Muscle of leg (tissue), 11 donors: ENCODE measurements around the gene LRP8. TPM values are rescaled to one million over a fixed set of nuclear protein-coding genes. Genes with fewer than 3 reads are reported as not detected.

Experiments
- DNase-seq: peaks from one replicate; pipeline ENCODE4 v3.0.0; 2013
- H3K27ac ChIP-seq: one replicate; pipeline ENCODE4 v1.5.1; 2013; ENCODE audit warnings: mild to moderate bottlenecking, low read length, control low read depth
- H3K27me3 ChIP-seq: one replicate; pipeline ENCODE4 v1.6.1; 2013; ENCODE audit warnings: low read length; ENCODE audit not compliant: control insufficient read depth, insufficient read depth
- H3K36me3 ChIP-seq: one replicate; pipeline ENCODE4 v1.6.1; 2013; ENCODE audit warnings: low read length; ENCODE audit not compliant: control insufficient read depth, insufficient read depth
- H3K4me1 ChIP-seq: one replicate; pipeline ENCODE4 v1.6.1; 2013; ENCODE audit warnings: low read length; ENCODE audit not compliant: control insufficient read depth, insufficient read depth
- H3K4me3 ChIP-seq: one replicate; pipeline ENCODE4 v1.5.1; 2013; ENCODE audit warnings: low read length, control low read depth
- H3K9me3 ChIP-seq: replicated peaks from 2 replicates; pipeline ENCODE4 v1.6.1; 2013; ENCODE audit warnings: low read depth, low read length; ENCODE audit not compliant: control insufficient read depth
- WGBS: methylation state at CpG from one replicate; pipeline ENCODE4 v1.1.5; 2013; ENCODE audit warnings: missing lambda C conversion rate; ENCODE audit not compliant: insufficient coverage; 5-methylcytosine and 5-hydroxymethylcytosine counted together
- polyA plus RNA-seq, 8 donors: library from polyadenylated mRNA; unstranded; fragments of 120-200 nt; gene quantifications; one replicate each; pipeline versions ENCODE4 v1.2.1 to v1.2.3, GENCODE V29; 2013; ENCODE audit warnings: inconsistent platforms in 1 of 8, low replicate concordance in 1 of 8; ENCODE audit not compliant: insufficient read length in 8 of 8, insufficient read depth in 1 of 8
- total RNA-seq: library from RNA; stranded (reverse); fragments of 120-200 nt; gene quantifications from one replicate; pipeline ENCODE4 v1.2.4, GENCODE V29; 2013

LRP8 gene
- total and polyA plus RNA-seq, 9 donors, result 2.8 to 6.9 (median 4.2) TPM

DNA sequence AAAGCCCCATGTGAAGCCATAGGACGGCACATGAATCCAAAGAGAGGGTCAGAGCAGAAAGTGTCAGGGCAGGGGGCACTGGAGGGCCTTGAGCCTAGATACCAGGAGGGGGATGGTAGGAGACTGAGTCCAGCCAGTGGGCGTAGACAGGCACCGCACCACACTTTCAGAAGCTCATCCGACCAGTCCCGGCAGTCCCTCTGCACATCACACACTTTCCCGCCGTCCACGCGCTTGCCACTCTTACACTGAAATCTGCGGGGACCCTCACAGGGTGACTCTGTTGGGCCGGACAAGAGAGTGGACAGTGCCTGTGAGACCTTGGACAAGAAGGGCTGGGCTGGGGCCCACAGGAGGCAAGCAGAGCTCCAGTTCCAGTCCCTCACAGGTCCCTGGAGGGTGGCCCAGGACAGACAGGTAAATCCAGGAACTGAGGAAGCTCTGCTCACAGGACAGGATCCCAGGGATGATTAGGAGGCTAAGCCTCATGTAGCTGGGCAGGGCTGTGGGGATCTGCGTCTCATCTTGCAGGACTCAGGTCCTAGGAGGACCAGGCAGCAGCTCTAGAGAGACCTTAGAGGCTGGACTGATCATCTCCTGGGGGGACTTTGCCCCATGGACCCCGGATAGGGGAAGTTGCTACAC is 53.2 kb downstream of the LRP8 start:
- 90% methylated on average over 6 of the region's 13 CpGs for WGBS
- H3K4me3 ChIP-seq, result no peak overlapping the region
- no peak for DNase-seq
- no peaks in the 10 kb centered on the region for H3K4me1 ChIP-seq
- H3K27ac ChIP-seq, result no peak overlapping the region
- H3K27me3 ChIP-seq, result no peaks in the 10 kb centered on the region
- no peaks in the 10 kb centered on the region for H3K36me3 ChIP-seq
- H3K9me3 ChIP-seq, result no peaks in the 10 kb centered on the region

DNA sequence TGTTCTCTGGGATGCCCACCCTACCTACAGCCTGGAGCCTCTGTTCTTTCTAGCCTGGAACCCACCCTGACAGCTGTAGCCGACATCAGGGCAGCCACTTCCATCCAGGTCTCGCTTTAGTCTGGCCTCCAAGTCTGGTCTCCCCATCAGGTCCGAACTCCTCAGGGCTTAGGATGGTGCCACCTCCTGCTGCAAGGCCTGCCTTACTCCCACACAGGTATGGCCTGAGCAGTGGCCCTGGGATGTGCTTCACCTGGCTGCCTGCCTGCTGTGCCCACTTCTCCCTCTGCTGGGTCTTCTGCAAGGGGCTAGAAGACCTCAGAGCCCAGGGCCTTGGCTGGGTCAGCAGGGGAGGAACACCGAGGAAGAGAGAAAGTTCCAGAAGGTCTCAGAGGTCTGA is 53.8 kb downstream of the LRP8 start:
- Histone ChIP-seq H3K27me3 (no peaks in the 10 kb centered on the region), H3K27ac (no peak overlapping the region), H3K4me1 (no peaks in the 10 kb centered on the region), H3K4me3 (no peak overlapping the region), H3K36me3 (no peaks in the 10 kb centered on the region), H3K9me3 (no peaks in the 10 kb centered on the region)
- DNase-seq, result no peak
- 92% methylated on average over 4 of the region's 4 CpGs for WGBS

DNA sequence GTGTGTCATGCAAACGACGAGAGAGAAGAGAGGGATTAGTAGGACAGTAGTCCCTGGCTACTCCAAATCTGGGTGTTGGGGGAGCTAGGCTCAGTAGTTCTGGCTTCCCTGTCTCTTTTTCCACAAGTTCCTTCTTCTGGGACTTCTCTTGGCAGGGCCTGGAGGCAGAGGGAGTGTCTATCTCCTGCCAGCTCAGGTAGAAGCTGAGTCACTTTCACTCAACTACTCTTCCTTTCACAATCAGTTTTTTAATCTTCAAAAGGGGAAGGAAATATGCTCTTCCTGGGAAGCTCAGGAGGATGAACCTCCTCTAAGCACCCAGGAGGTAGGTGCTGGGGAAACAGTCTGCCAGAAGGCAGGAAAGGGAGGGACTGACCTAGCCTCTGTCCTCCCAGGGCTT is 54.3 kb downstream of the LRP8 start:
- WGBS, result no CpG with 5 or more reads among the region's 2 CpGs
- DNase-seq, result no peak

DNA sequence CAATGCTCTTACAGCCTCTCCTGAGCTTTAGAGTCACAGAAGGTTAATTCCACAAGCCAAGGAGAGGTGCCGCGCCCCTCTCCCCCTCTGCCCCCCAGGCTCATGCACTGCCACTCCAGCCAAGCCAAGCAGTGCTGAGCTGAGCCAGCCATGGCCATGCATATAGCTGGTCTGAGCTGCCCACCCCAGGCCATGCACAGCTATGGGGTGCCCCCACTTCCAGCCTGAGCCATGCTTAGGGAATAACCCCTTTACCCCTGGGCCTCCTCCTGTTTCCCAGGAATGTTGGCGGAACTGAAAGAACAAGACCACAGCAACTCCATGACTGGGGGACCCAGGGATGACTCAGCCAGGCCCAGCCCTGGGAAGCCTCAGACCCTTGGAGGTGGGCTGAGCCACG is 55.5 kb downstream of the LRP8 start:
- no peak for DNase-seq
- 83% methylated on average over 4 of the region's 4 CpGs for WGBS
- no peak overlapping the region for H3K27ac ChIP-seq
- H3K36me3 ChIP-seq, result no peaks in the 10 kb centered on the region
- H3K9me3 ChIP-seq, result no peaks in the 10 kb centered on the region
- no peaks in the 10 kb centered on the region for H3K4me1 ChIP-seq
- no peak overlapping the region for H3K4me3 ChIP-seq
- H3K27me3 ChIP-seq, result no peaks in the 10 kb centered on the region

More for the DNA sequence above, 54.3 kb downstream of the LRP8 start:
- no peaks in the 10 kb centered on the region for H3K36me3 ChIP-seq
- H3K27me3 ChIP-seq, result no peaks in the 10 kb centered on the region
- H3K9me3 ChIP-seq, result no peaks in the 10 kb centered on the region
- H3K4me3 ChIP-seq, result no peak overlapping the region
- H3K27ac ChIP-seq, result no peak overlapping the region
- H3K4me1 ChIP-seq, result no peaks in the 10 kb centered on the region

DNA sequence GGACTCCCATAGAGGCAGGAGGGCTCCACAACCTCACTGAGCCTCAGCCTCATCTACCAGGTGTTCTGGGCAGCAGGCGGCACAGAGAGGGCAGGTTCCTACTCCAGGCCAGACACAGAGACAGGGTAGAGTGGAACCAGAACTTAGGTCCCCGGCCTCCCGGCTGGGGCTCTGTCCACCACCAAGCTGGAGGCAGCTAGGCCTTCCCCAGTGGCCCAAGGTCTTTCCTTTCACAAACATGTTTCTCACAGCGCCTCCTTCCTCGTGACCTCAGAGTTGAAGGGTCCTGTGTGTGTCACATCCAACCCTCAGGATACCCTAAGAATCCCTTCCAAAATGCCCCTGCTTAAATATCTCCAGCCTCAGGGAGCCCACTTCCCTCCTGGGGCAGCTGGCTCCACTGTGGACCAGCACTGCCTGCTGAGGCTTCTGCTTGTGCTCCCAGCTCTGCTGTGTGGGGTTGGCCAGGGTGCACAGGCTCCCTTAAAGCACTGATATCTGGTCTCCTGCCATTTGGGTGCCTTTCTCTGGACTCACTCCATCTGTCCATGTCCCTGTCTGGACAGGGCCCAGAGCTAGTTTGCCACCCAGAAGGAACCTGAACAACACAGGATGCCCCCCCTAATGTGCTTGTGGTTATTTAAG is 56.3 kb downstream of the LRP8 start:
- Histone ChIP-seq H3K9me3 (no peaks in the 10 kb centered on the region), H3K27ac (no peak overlapping the region), H3K36me3 (no peaks in the 10 kb centered on the region), H3K4me1 (no peaks in the 10 kb centered on the region), H3K4me3 (no peak overlapping the region), H3K27me3 (no peaks in the 10 kb centered on the region)
- no peak for DNase-seq
- 92% methylated on average over 5 of the region's 5 CpGs for WGBS

DNA sequence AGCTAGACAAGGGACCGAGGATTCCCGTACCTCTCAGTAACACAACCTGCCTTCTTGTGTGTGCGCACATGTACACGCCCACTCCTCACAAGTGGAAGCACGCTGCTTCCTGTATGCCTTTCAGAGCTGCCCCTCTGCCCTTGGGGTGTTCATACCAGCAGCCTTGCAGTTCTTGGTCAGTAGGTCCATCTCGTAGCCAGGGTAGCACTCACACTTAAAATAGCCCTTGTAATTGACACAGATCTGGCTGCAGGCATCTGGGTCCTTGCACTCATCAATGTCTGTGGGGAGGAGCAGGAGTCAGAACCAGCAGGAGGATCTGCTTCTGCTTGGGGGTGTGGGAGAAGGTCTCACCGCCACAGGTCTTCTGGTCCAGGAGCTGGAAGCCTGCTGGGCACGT is 57.0 kb downstream of the LRP8 start:
- Histone ChIP-seq H3K4me3 (no peak overlapping the region), H3K9me3 (no peaks in the 10 kb centered on the region), H3K27me3 (no peaks in the 10 kb centered on the region), H3K27ac (no peak overlapping the region), H3K4me1 (no peaks in the 10 kb centered on the region), H3K36me3 (no peaks in the 10 kb centered on the region)
- WGBS, result 85% methylated on average over 7 of the region's 8 CpGs
- DNase-seq, result no peak

DNA sequence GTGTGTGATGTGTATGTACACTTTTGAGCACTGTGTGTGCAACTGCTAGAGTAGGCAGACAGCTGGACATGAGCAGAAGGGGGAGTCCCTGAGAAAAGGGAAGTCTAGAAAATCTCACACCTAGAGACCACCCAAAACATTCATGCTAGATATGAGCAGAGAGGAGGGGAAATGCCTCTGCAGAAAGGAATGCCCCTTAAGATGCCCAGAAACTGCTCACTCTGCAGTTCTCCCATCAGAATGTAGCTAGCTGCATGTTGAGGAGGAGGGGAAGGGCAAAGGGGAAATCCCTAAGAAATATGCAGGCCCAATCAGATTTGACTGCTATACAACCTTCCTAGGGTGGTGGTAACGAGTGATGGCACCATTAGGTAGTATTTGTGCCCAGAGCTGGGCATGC is 57.8 kb downstream of the LRP8 start:
- Histone ChIP-seq H3K27me3 (no peaks in the 10 kb centered on the region), H3K36me3 (peaks cover 4% of the 10 kb centered on the region), H3K4me3 (no peak overlapping the region), H3K4me1 (no peaks in the 10 kb centered on the region), H3K9me3 (no peaks in the 10 kb centered on the region), H3K27ac (no peak overlapping the region)
- WGBS, result no CpG with 5 or more reads among the region's 1 CpG
- no peak for DNase-seq

DNA sequence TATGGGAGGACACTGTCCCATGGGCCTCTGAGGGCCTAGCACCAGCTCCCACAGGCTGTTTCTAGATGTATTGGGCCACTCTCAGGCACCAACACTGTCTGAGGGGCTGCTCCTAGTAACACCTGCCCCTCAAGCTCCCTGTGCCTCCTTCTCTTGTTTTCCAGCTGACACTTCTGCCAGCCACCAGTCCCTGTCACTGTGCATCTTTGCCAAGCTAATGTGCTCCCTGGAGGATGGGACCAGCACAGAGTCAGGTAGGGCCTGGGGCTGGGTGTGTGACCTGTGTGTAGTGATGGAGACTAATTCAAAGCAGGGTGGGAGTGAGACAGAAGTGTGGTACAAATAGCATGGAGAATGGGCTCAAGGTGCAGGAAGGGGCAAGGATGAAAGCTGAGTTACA is 60.1 kb downstream of the LRP8 start:
- Histone ChIP-seq H3K4me3 (no peak overlapping the region), H3K27me3 (no peaks in the 10 kb centered on the region), H3K9me3 (no peaks in the 10 kb centered on the region), H3K36me3 (peaks cover 11% of the 10 kb centered on the region), H3K4me1 (no peaks in the 10 kb centered on the region), H3K27ac (no peak overlapping the region)
- DNase-seq, result no peak

DNA sequence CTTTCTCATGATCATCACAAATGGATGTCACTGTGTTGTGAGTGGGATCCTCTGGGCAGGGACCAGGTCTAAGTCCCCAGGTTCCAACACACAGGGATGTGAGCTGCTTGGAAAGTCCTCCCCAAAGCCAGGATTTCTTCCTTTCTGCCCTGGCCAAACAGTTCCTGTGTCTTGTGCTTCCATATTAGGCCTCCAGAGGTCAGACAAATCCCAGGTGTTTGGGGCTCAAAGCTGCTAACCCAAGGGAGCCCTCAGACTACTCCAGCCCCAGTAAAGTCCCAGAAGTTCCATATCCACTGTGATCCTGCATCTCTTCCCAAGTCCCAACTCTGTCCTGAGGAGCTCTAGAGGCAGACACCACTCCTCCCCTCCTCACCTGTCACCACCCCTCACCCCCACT is 61.8 kb downstream of the LRP8 start:
- Histone ChIP-seq H3K27ac (no peak overlapping the region), H3K4me3 (no peak overlapping the region), H3K4me1 (no peaks in the 10 kb centered on the region), H3K36me3 (peaks cover 24% of the 10 kb centered on the region), H3K9me3 (no peaks in the 10 kb centered on the region), H3K27me3 (no peaks in the 10 kb centered on the region)
- DNase-seq, result no peak

DNA sequence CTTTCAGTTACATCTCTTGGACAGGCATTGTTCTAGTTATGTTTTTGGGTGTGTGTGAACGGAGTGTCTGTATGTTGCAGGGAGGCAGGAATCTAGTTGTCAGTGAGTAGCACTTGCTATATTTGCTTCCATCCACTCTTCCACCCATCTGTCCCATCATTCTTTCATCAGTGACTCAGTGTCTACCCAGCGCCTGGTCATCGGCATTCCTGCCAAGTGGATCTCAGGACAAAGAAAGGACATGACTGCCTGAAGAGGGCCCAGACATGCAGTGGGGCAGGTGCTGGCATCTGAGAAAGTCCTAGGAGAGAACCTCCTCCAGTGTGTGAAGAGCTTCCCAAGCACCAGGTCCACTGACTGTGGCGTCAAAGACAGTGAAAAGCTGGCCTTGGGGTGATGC is 62.3 kb downstream of the LRP8 start:
- Histone ChIP-seq H3K4me1 (no peaks in the 10 kb centered on the region), H3K4me3 (no peak overlapping the region), H3K27ac (no peak overlapping the region), H3K27me3 (no peaks in the 10 kb centered on the region), H3K36me3 (peaks cover 24% of the 10 kb centered on the region), H3K9me3 (no peaks in the 10 kb centered on the region)
- 93% methylated on average over 3 of the region's 4 CpGs for WGBS
- DNase-seq, result no peak

DNA sequence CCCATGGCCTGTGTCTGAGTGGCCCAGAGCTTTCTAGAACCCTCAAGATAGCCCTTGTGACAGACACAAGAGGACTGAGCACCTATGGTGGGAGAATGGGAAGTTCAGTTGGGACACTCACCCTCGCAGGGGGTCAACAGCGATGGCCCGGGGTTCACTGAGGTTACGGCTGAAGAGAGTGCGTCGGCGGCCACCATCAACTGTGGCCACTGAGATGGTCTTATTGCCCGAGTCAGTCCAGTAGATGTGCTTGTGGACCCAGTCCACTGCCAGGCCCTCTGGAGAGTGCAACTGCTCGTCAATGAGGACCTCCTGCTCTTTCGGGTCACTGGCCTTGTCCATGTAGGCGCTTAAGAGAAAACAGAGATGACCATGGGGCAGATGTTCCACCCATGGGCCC is 63.8 kb downstream of the LRP8 start:
- peaks cover 24% of the 10 kb centered on the region for H3K36me3 ChIP-seq
- no peak for DNase-seq

More for the DNA sequence above, 63.8 kb downstream of the LRP8 start:
- WGBS, result 96% methylated on average over 11 of the region's 11 CpGs
- H3K27me3 ChIP-seq, result no peaks in the 10 kb centered on the region
- H3K27ac ChIP-seq, result no peak overlapping the region
- H3K9me3 ChIP-seq, result no peaks in the 10 kb centered on the region
- no peaks in the 10 kb centered on the region for H3K4me1 ChIP-seq
- H3K4me3 ChIP-seq, result no peak overlapping the region
